Measurements from ENCODE around the gene NRCAM.
"Not testable (repeated sequence)": the region's sequence is repeated elsewhere in the genome, so short reads cannot be mapped to it uniquely, and the experiment has no call there.

The NRCAM gene

DNA sequence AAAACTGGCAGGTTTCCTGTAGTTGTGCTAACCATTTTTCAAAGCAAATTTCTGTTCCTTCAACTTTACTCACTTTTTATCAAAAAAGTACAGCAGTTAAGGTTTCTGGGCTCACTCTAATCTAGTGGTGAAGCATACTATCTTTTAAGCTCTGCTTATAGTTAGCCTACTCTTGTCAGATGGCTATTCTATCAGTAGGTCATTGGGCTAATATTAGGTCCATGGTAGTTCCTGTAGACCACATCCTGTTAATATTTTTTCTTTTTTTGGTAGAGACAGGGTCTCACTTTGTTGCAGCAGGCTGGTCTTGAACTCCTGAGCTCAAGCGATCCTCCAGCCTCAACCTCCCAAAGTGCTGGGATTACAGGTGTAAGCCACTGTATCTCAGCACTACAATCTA, 27.9 kb upstream of the NRCAM start:
- no peaks in the 10 kb centered on the region for H3K9me3 ChIP-seq
- H3K27ac ChIP-seq = no peak overlapping the region
- TF ChIP-seq, protein P1, sequence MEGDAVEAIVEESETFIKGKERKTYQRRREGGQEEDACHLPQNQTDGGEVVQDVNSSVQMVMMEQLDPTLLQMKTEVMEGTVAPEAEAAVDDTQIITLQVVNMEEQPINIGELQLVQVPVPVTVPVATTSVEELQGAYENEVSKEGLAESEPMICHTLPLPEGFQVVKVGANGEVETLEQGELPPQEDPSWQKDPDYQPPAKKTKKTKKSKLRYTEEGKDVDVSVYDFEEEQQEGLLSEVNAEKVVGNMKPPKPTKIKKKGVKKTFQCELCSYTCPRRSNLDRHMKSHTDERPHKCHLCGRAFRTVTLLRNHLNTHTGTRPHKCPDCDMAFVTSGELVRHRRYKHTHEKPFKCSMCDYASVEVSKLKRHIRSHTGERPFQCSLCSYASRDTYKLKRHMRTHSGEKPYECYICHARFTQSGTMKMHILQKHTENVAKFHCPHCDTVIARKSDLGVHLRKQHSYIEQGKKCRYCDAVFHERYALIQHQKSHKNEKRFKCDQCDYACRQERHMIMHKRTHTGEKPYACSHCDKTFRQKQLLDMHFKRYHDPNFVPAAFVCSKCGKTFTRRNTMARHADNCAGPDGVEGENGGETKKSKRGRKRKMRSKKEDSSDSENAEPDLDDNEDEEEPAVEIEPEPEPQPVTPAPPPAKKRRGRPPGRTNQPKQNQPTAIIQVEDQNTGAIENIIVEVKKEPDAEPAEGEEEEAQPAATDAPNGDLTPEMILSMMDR (IDR thresholded peaks at IDR 0.05) = no peak
- H3K4me1 ChIP-seq (ENCODE audit: control insufficient read depth in 1 of 2, insufficient read depth in 1 of 2, low read depth in 1 of 2, low read length in 1 of 2) = no peaks in the 10 kb centered on the region
- H3K4me3 ChIP-seq (ENCODE audit: low read depth in 1 of 2, low read length in 1 of 2) = no peak overlapping the region
- peaks cover 61% of the 10 kb centered on the region for H3K36me3 ChIP-seq
- no peaks in the 10 kb centered on the region for H3K27me3 ChIP-seq

DNA sequence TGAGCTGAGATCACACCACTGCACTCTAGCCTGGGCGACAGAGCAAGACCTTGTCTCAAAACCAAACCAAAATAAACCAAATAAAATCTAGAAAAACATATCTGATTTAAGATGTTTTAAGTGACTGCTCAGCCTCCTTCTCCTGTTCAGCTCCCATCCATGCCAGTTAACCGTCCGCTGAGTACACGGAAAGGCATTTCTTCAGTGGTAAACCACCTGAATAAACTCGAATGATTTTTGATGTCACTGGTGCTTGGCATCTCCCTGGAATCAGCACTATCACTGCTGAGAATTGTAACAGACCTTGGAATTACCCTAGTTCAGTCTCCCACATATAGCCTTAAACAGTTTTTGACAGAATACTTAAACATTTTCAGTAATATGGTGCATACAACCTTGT, 24.1 kb upstream of the NRCAM start:
- H3K4me3 ChIP-seq (ENCODE audit: low read depth in 1 of 2, low read length in 1 of 2) = no peak overlapping the region
- no peaks in the 10 kb centered on the region for H3K9me3 ChIP-seq
- no peaks in the 10 kb centered on the region for H3K27me3 ChIP-seq
- H3K36me3 ChIP-seq = peaks cover 68% of the 10 kb centered on the region
- TF ChIP-seq, protein P1 (IDR thresholded peaks at IDR 0.05) = no peak
- no peaks in the 10 kb centered on the region for H3K4me1 ChIP-seq (ENCODE audit: control insufficient read depth in 1 of 2, insufficient read depth in 1 of 2, low read depth in 1 of 2, low read length in 1 of 2)
- H3K27ac ChIP-seq = no peak overlapping the region

DNA sequence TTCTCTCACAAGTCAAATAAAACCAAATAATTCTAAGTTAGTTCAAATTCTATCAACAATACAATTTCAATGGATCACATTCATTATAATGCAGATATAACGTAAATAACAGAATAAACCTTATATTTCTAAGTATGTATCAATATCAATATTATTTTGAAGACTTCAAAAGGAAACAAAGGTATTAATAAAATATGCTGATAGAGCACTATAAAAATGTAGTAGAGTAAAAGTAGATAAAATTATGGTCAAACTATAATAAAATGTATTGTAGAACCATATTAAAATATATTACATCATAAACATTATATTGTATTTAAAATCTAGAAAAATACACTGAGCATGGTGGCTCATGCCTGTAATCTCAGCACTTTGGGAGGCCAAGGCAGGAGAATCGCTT, 23.5 kb upstream of the NRCAM start:
- Histone ChIP-seq H3K36me3 (peaks cover 67% of the 10 kb centered on the region), H3K9me3 (no peaks in the 10 kb centered on the region), H3K4me3 (ENCODE audit: low read depth in 1 of 2, low read length in 1 of 2) (no peak overlapping the region), H3K4me1 (ENCODE audit: control insufficient read depth in 1 of 2, insufficient read depth in 1 of 2, low read depth in 1 of 2, low read length in 1 of 2) (no peaks in the 10 kb centered on the region), H3K27me3 (no peaks in the 10 kb centered on the region), H3K27ac (no peak overlapping the region)
- TF ChIP-seq, protein P1 (IDR thresholded peaks at IDR 0.05) = no peak

DNA sequence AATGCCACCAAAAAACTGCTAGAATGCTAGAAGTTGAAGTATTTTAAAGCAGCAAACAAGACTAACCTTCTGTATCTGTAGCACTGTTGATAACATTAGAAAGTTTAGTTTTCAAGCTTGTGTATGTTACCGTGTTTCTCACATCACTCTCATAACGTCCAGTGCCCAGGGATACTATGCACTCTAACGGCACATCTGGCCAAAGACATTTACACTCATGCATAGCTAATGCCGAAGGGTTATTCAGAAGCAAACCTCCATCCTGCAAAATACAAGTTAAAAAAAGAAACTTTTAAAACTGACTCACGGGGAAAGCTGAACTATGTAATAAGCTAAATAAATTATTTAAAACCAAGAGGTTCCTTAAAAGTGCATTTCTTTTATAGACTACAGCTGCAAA, 22.9 kb upstream of the NRCAM start:
- TF ChIP-seq, protein P1 (IDR thresholded peaks at IDR 0.05) = no peak
- Histone ChIP-seq H3K4me3 (ENCODE audit: low read depth in 1 of 2, low read length in 1 of 2) (no peak overlapping the region), H3K27ac (no peak overlapping the region), H3K9me3 (no peaks in the 10 kb centered on the region), H3K36me3 (peaks cover 62% of the 10 kb centered on the region), H3K4me1 (ENCODE audit: control insufficient read depth in 1 of 2, insufficient read depth in 1 of 2, low read depth in 1 of 2, low read length in 1 of 2) (no peaks in the 10 kb centered on the region), H3K27me3 (no peaks in the 10 kb centered on the region)

DNA sequence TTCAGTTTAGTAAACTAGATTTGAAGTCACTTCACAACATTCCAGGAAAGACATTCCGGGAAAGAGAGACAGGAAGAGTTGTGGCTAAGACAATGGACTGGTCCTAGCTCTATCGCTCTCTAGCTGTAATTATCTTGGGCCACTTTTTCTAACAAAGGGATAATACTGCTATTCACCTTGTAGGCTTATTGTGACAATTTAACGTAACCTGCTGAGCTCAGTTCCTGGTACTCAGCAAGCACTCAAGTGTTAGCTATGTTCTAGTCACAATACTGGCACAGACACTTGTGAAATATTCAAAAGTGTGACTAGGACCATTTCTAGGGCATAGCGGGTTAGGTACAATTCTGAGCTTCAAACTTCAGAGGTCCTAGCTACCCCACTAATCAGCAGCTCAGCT, 12.0 kb upstream of the NRCAM start:
- H3K9me3 ChIP-seq = no peaks in the 10 kb centered on the region
- H3K4me1 ChIP-seq (ENCODE audit: control insufficient read depth in 1 of 2, insufficient read depth in 1 of 2, low read depth in 1 of 2, low read length in 1 of 2) = no peaks in the 10 kb centered on the region
- TF ChIP-seq, protein P1 (IDR thresholded peaks at IDR 0.05) = no peak
- peaks cover 46% of the 10 kb centered on the region for H3K27me3 ChIP-seq
- H3K27ac ChIP-seq = no peak overlapping the region
- peaks cover 13% of the 10 kb centered on the region for H3K36me3 ChIP-seq
- H3K4me3 ChIP-seq (ENCODE audit: low read depth in 1 of 2, low read length in 1 of 2) = no peak overlapping the region

DNA sequence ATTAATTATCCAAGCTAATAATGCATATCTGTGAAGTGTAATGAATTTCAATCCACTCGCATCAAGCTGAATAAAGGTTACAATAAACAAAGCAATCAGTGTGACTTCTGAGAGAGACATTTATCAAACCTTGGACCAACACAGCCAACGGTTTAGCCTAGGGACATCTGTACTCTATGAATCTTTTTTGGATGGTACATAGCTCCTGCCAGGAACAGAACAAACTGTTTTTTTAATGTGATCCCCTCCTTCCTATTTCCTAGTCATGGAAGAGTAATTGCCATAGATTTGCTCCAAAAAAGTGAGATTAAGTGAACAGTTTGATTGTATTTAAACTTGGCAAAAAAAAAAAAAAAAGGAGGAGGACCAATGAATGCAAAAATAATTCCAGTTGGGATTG, 11.2 kb upstream of the NRCAM start:
- Histone ChIP-seq H3K36me3 (peaks cover 13% of the 10 kb centered on the region), H3K4me1 (ENCODE audit: control insufficient read depth in 1 of 2, insufficient read depth in 1 of 2, low read depth in 1 of 2, low read length in 1 of 2) (no peaks in the 10 kb centered on the region), H3K27ac (no peak overlapping the region), H3K9me3 (no peaks in the 10 kb centered on the region), H3K4me3 (ENCODE audit: low read depth in 1 of 2, low read length in 1 of 2) (no peak overlapping the region), H3K27me3 (peaks cover 52% of the 10 kb centered on the region)
- TF ChIP-seq, protein P1 (IDR thresholded peaks at IDR 0.05) = no peak

DNA sequence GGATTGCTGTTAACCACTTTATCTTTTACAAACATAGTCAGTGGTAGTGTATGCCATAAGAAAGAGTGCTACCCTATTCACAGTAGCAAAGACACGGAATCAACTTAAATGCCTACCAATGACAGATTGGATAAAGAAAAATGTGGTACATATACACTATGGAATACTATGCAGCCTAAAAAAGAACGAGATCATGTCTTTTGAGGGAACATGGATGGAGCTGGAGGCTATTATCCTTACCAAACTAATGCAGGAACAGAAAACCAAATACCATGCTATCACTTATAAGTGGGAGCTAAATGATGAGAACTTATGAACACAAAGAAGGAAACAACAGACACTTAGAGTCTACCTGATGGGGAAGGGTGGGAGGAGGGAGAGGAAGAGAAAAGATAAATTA, 10.1 kb upstream of the NRCAM start:
- H3K9me3 ChIP-seq; H3K4me3 ChIP-seq (ENCODE audit: low read depth in 1 of 2, low read length in 1 of 2); H3K36me3 ChIP-seq; H3K27ac ChIP-seq; H3K4me1 ChIP-seq (ENCODE audit: control insufficient read depth in 1 of 2, insufficient read depth in 1 of 2, low read depth in 1 of 2, low read length in 1 of 2): not testable (repeated sequence)
- H3K27me3 ChIP-seq = peaks cover 62% of the 10 kb centered on the region
